ENCODE measurements around the gene SLC30A5. TPM values are rescaled to one million over a fixed set of nuclear protein-coding genes. Genes with fewer than 3 reads are reported as not detected.

Gene SLC30A5
- total and polyA plus RNA-seq, 2 of the 13 experiments (the other 11 are each of a cell fraction or from before 2014, with no cell fraction given), result 46.0 to 53.6 TPM

DNA sequence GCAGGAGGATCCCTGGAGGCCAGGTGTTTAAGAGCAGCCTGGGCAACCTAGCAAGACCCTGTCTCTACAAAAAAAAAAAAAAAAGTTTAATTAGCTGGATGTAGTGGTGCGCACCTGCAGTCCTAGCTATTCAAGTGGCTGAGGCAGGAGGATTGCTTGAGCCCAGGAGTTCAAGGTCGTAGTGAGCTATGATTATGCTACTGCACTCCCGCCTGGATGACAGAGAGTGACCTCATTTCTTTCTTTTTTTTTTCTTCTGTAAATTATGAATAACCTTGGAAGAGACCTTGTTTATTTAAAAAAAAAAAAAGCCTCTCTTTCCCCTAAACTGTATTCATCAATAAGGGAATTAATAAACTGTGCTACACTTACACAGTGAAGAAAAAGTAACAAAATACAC is 43.6 kb upstream of the SLC30A5 start (continued):
- 0 out of 2 replicates have a peak, but pooled peaks have one; percentile 10 for TF ChIP-seq SOX5 (CRISPR knock-in tag; IDR thresholded peaks at IDR 0.05; ENCODE audit: borderline replicate concordance)
- no peak for TF ChIP-seq ZNF101 (CRISPR knock-in tag; IDR thresholded peaks at IDR 0.05; ENCODE audit: borderline replicate concordance, low read depth)
- TF ChIP-seq ZNF383 (CRISPR knock-in tag; IDR thresholded peaks at IDR 0.05; ENCODE audit: borderline replicate concordance), result no peak
- TF ChIP-seq HOXA3 (CRISPR knock-in tag; IDR thresholded peaks at IDR 0.05), result peak; percentile 60; the same call in 1 of the 2 replicates
- TF ChIP-seq, protein P1, sequence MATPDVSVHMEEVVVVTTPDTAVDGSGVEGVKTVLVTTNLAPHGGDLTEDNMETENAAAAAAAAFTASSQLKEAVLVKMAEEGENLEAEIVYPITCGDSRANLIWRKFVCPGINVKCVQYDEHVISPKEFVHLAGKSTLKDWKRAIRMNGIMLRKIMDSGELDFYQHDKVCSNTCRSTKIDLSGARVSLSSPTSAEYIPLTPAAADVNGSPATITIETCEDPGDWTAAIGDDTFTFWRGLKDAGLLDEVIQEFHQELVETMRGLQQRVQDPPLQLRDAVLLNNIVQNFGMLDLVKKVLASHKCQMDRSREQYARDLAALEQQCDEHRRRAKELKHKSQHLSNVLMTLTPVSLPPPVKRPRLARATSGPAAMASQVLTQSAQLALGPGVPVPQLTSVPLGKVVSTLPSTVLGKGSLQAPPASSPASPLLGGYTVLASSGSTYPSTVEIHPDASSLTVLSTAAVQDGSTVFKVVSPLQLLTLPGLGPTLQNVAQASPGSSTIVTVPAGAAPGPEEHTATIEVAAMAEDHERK (CRISPR knock-in tag; IDR thresholded peaks at IDR 0.05; ENCODE audit: low read depth), result no peak
- no peak for TF ChIP-seq ZNF766 (CRISPR knock-in tag; IDR thresholded peaks at IDR 0.05; ENCODE audit: borderline replicate concordance)
- TF ChIP-seq ISX (CRISPR knock-in tag; conservative IDR thresholded peaks at IDR 0.05), result no peak
- peak; percentile 19; the same call in 1 of the 2 replicates for TF ChIP-seq HNF4A (CRISPR knock-in tag; IDR thresholded peaks at IDR 0.05)
- peak; percentile 47; the same call in 1 of the 2 replicates for TF ChIP-seq FOSL2 (CRISPR knock-in tag; IDR thresholded peaks at IDR 0.05)
- no peak for TF ChIP-seq KDM6A (CRISPR knock-in tag; IDR thresholded peaks at IDR 0.05; ENCODE audit: low read depth)
- TF ChIP-seq, protein P2, sequence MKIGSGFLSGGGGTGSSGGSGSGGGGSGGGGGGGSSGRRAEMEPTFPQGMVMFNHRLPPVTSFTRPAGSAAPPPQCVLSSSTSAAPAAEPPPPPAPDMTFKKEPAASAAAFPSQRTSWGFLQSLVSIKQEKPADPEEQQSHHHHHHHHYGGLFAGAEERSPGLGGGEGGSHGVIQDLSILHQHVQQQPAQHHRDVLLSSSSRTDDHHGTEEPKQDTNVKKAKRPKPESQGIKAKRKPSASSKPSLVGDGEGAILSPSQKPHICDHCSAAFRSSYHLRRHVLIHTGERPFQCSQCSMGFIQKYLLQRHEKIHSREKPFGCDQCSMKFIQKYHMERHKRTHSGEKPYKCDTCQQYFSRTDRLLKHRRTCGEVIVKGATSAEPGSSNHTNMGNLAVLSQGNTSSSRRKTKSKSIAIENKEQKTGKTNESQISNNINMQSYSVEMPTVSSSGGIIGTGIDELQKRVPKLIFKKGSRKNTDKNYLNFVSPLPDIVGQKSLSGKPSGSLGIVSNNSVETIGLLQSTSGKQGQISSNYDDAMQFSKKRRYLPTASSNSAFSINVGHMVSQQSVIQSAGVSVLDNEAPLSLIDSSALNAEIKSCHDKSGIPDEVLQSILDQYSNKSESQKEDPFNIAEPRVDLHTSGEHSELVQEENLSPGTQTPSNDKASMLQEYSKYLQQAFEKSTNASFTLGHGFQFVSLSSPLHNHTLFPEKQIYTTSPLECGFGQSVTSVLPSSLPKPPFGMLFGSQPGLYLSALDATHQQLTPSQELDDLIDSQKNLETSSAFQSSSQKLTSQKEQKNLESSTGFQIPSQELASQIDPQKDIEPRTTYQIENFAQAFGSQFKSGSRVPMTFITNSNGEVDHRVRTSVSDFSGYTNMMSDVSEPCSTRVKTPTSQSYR (CRISPR knock-in tag; IDR thresholded peaks at IDR 0.05; ENCODE audit: borderline replicate concordance), result no peak
- TF ChIP-seq DR1 (CRISPR knock-in tag; IDR thresholded peaks at IDR 0.05), result no peak
- TF ChIP-seq KAT7 (CRISPR knock-in tag; IDR thresholded peaks at IDR 0.05; ENCODE audit: borderline replicate concordance), result no peak
- TF ChIP-seq SKI (IDR thresholded peaks at IDR 0.05; ENCODE audit: partially characterized antibody), result peak; percentile 21
- peak; percentile 43; the same call in 1 of the 2 replicates for TF ChIP-seq SALL1 (CRISPR knock-in tag; IDR thresholded peaks at IDR 0.05)
- no peak for TF ChIP-seq ZNF136 (CRISPR knock-in tag; IDR thresholded peaks at IDR 0.05; ENCODE audit: low read depth)
- TF ChIP-seq, protein P3, sequence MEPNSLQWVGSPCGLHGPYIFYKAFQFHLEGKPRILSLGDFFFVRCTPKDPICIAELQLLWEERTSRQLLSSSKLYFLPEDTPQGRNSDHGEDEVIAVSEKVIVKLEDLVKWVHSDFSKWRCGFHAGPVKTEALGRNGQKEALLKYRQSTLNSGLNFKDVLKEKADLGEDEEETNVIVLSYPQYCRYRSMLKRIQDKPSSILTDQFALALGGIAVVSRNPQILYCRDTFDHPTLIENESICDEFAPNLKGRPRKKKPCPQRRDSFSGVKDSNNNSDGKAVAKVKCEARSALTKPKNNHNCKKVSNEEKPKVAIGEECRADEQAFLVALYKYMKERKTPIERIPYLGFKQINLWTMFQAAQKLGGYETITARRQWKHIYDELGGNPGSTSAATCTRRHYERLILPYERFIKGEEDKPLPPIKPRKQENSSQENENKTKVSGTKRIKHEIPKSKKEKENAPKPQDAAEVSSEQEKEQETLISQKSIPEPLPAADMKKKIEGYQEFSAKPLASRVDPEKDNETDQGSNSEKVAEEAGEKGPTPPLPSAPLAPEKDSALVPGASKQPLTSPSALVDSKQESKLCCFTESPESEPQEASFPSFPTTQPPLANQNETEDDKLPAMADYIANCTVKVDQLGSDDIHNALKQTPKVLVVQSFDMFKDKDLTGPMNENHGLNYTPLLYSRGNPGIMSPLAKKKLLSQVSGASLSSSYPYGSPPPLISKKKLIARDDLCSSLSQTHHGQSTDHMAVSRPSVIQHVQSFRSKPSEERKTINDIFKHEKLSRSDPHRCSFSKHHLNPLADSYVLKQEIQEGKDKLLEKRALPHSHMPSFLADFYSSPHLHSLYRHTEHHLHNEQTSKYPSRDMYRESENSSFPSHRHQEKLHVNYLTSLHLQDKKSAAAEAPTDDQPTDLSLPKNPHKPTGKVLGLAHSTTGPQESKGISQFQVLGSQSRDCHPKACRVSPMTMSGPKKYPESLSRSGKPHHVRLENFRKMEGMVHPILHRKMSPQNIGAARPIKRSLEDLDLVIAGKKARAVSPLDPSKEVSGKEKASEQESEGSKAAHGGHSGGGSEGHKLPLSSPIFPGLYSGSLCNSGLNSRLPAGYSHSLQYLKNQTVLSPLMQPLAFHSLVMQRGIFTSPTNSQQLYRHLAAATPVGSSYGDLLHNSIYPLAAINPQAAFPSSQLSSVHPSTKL (CRISPR knock-in tag; IDR thresholded peaks at IDR 0.05), result peak; percentile 69
